Neural progenitor cell (in vitro differentiated cells): ENCODE data around the gene RASGRF2. TPM values are rescaled to one million over a fixed set of nuclear protein-coding genes. Genes with fewer than 3 reads are reported as not detected.

Experiments used
- DNase-seq: peaks from one replicate; pipeline ENCODE4 v3.0.0-alpha.2; 2016; ENCODE audit warnings: low spot score
- H2AFZ ChIP-seq: fragments of 200-600 bp; sonication (generic); replicated peaks from 2 replicates; pipeline ENCODE4 v1.6.1; 2016; ENCODE audit warnings: antibody characterized with exemption
- H3F3A ChIP-seq: fragments of 200-600 bp; sonication (generic); 2 replicates; pipeline ENCODE4 v1.6.1; 2016; ENCODE audit warnings: antibody characterized with exemption, low read depth
- H3K27ac ChIP-seq: fragments of 200-600 bp; sonication (generic); 2 replicates; pipeline ENCODE4 v1.5.1; 2016; ENCODE audit warnings: mild to moderate bottlenecking
- H3K27me3 ChIP-seq: fragments of 200-600 bp; sonication (generic); 2 replicates; pipeline ENCODE4 v1.6.1; 2016; ENCODE audit warnings: mild to moderate bottlenecking, moderate library complexity
- H3K36me3 ChIP-seq: fragments of 200-600 bp; sonication (generic); 2 replicates; pipeline ENCODE4 v1.5.1; 2016
- H3K4me1 ChIP-seq: fragments of 200-600 bp; sonication (generic); 2 replicates; pipeline ENCODE4 v1.6.1; 2016; ENCODE audit warnings: mixed run types
- H3K4me2 ChIP-seq: fragments of 200-600 bp; sonication (generic); 2 replicates; pipeline ENCODE4 v1.6.1; 2016
- H3K4me3 ChIP-seq: fragments of 200-600 bp; sonication (generic); 2 replicates; pipeline ENCODE4 v1.5.1; 2016
- H3K79me2 ChIP-seq: fragments of 200-600 bp; sonication (generic); 2 replicates; pipeline ENCODE4 v1.6.1; 2016; ENCODE audit warnings: low read depth
- H3K9ac ChIP-seq: fragments of 200-600 bp; sonication (generic); 2 replicates; pipeline ENCODE4 v1.6.1; 2016
- H3K9me3 ChIP-seq: fragments of 200-600 bp; sonication (generic); 2 replicates; pipeline ENCODE4 v1.5.1; 2016; ENCODE audit warnings: low read depth
- H4K20me1 ChIP-seq: fragments of 200-600 bp; sonication (generic); 2 replicates; pipeline ENCODE4 v1.6.1; 2016; ENCODE audit warnings: low read depth
- H3K27ac Mint-ChIP-seq: 3 replicates; pipeline ENCODE4 v1.8.0; 2021; ENCODE audit warnings: mixed read lengths
- H3K27me3 Mint-ChIP-seq: 2 replicates; pipeline ENCODE4 v1.8.0; 2022; ENCODE audit warnings: low read depth, mild to moderate bottlenecking, inconsistent platforms, moderate library complexity, mixed read lengths; ENCODE audit not compliant: insufficient read depth
- H3K36me3 Mint-ChIP-seq: 3 replicates; pipeline ENCODE4 v1.8.0; 2021; ENCODE audit warnings: mixed read lengths
- H3K4me1 Mint-ChIP-seq: 3 replicates; pipeline ENCODE4 v1.8.0; 2021; ENCODE audit warnings: mixed read lengths
- H3K4me3 Mint-ChIP-seq: 3 replicates; pipeline ENCODE4 v1.8.0; 2021; ENCODE audit warnings: mild to moderate bottlenecking, moderate library complexity, mixed read lengths
- H3K9me3 Mint-ChIP-seq: 3 replicates; pipeline ENCODE4 v1.8.0; 2020; ENCODE audit warnings: mixed read lengths
- CTCF ChIP-seq: fragments of 200-600 bp; sonication (generic); IDR thresholded peaks from 2 replicates; pipeline ENCODE4 v1.5.1; 2017; ENCODE audit warnings: antibody characterized with exemption, mild to moderate bottlenecking
- EZH2 ChIP-seq: fragments of 200-600 bp; sonication (generic); IDR thresholded peaks from 2 replicates; pipeline ENCODE4 v1.6.1; 2017; ENCODE audit warnings: antibody characterized with exemption, mild to moderate bottlenecking, moderate library complexity
- EZH2phosphoT487 ChIP-seq: fragments of 200-600 bp; sonication (generic); IDR thresholded peaks from 2 replicates; pipeline ENCODE4 v1.6.1; 2017; ENCODE audit warnings: antibody characterized with exemption
- total RNA-seq: library from RNA; depleted of rRNA; stranded (reverse); fragments of >200 nt; gene quantifications from 2 replicates; pipeline ENCODE4 v1.2.3, GENCODE V29; 2015; ENCODE audit warnings: low replicate concordance

Gene RASGRF2
- total RNA-seq, 1 donor from 2014 or later = 0.15 TPM

- Histone ChIP-seq H3K79me2 (no peaks in the 10 kb centered on the region), H3K27me3 (no peaks in the 10 kb centered on the region), H3K4me2 (no peak overlapping the region), H3K4me3 (no peak overlapping the region), H2AFZ (no peak overlapping the region), H3F3A (no peaks in the 10 kb centered on the region), H3K36me3 (no peaks in the 10 kb centered on the region), H3K9ac (no peak overlapping the region), H3K9me3 (no peaks in the 10 kb centered on the region), H3K27ac (no peak overlapping the region), H4K20me1 (peaks cover 15% of the 10 kb centered on the region), H3K4me1 (peaks cover 2% of the 10 kb centered on the region)
- Mint-ChIP-seq H3K27me3 (no peaks in the 10 kb centered on the region), H3K36me3 (peaks cover 14% of the 10 kb centered on the region), H3K4me1 (peaks cover 13% of the 10 kb centered on the region), H3K27ac (no peak overlapping the region), H3K9me3 (no peaks in the 10 kb centered on the region), H3K4me3 (no peak overlapping the region)
- DNase-seq = no peak
- TF ChIP-seq EZH2phosphoT487 = no peak
- no peak for TF ChIP-seq EZH2
Observed at GRCh38 chr5:81238460-81238859, 278.3 kb downstream of the RASGRF2 start.

GRCh38 chr5:81239613-81240012, 279.4 kb downstream of the RASGRF2 start:
- no peaks in the 10 kb centered on the region for H3F3A ChIP-seq

GRCh38 chr5:81241001-81241400, 280.8 kb downstream of the RASGRF2 start:
- Mint-ChIP-seq H3K27me3 (no peaks in the 10 kb centered on the region), H3K4me3 (no peak overlapping the region), H3K4me1 (no peaks in the 10 kb centered on the region), H3K27ac (no peak overlapping the region), H3K36me3 (peaks cover 24% of the 10 kb centered on the region), H3K9me3 (no peaks in the 10 kb centered on the region)
- no peak for DNase-seq
- no peaks in the 10 kb centered on the region for H3F3A ChIP-seq
- H3K4me2 ChIP-seq = no peak overlapping the region
- H3K4me3 ChIP-seq = no peak overlapping the region
- no peaks in the 10 kb centered on the region for H4K20me1 ChIP-seq
- no peak overlapping the region for H3K9ac ChIP-seq
- no peak overlapping the region for H2AFZ ChIP-seq
- H3K27ac ChIP-seq = no peak overlapping the region
- TF ChIP-seq CTCF (no peak), EZH2 (no peak), EZH2phosphoT487 (no peak)
- no peaks in the 10 kb centered on the region for H3K27me3 ChIP-seq
- no peaks in the 10 kb centered on the region for H3K36me3 ChIP-seq
- no peaks in the 10 kb centered on the region for H3K79me2 ChIP-seq
- no peaks in the 10 kb centered on the region for H3K9me3 ChIP-seq
- peaks cover 4% of the 10 kb centered on the region for H3K4me1 ChIP-seq

More at GRCh38 chr5:81239613-81240012, 279.4 kb downstream of the RASGRF2 start:
- Mint-ChIP-seq H3K36me3 (peaks cover 18% of the 10 kb centered on the region), H3K27ac (no peak overlapping the region), H3K4me1 (peaks cover 2% of the 10 kb centered on the region), H3K4me3 (no peak overlapping the region), H3K9me3 (no peaks in the 10 kb centered on the region), H3K27me3 (no peaks in the 10 kb centered on the region)
- no peak overlapping the region for H2AFZ ChIP-seq
- TF ChIP-seq CTCF (no peak), EZH2 (no peak), EZH2phosphoT487 (no peak)
- no peaks in the 10 kb centered on the region for H3K36me3 ChIP-seq
- H3K9me3 ChIP-seq = no peaks in the 10 kb centered on the region
- H3K9ac ChIP-seq = no peak overlapping the region
- H3K4me1 ChIP-seq = no peaks in the 10 kb centered on the region
- peaks cover 6% of the 10 kb centered on the region for H4K20me1 ChIP-seq
- H3K27ac ChIP-seq = no peak overlapping the region
- no peak overlapping the region for H3K4me2 ChIP-seq
- no peak overlapping the region for H3K4me3 ChIP-seq
- DNase-seq = no peak
- H3K27me3 ChIP-seq = no peaks in the 10 kb centered on the region
- no peaks in the 10 kb centered on the region for H3K79me2 ChIP-seq

- no peak overlapping the region for H3K4me3 Mint-ChIP-seq
- H3K9ac ChIP-seq = no peak overlapping the region
- no peak overlapping the region for H3K4me3 ChIP-seq
- no peaks in the 10 kb centered on the region for H3K9me3 Mint-ChIP-seq
- peaks cover 15% of the 10 kb centered on the region for H3K4me1 ChIP-seq
- TF ChIP-seq EZH2 = no peak
- no peak for TF ChIP-seq EZH2phosphoT487
- no peak for TF ChIP-seq CTCF
- no peak for DNase-seq
- H3K27me3 Mint-ChIP-seq = peaks cover 2% of the 10 kb centered on the region
- peaks cover 17% of the 10 kb centered on the region for H3K36me3 Mint-ChIP-seq
- no peaks in the 10 kb centered on the region for H3K79me2 ChIP-seq
- peaks cover 10% of the 10 kb centered on the region for H4K20me1 ChIP-seq
- peaks cover 8% of the 10 kb centered on the region for H3K4me1 Mint-ChIP-seq
- no peak overlapping the region for H3K4me2 ChIP-seq
- H2AFZ ChIP-seq = no peak overlapping the region
- no peak overlapping the region for H3K27ac Mint-ChIP-seq
- H3F3A ChIP-seq = peaks cover 5% of the 10 kb centered on the region
- H3K9me3 ChIP-seq = no peaks in the 10 kb centered on the region
- no peak overlapping the region for H3K27ac ChIP-seq
- H3K36me3 ChIP-seq = no peaks in the 10 kb centered on the region
- no peaks in the 10 kb centered on the region for H3K27me3 ChIP-seq
Observed at GRCh38 chr5:81241961-81242648, 281.9 kb downstream of the RASGRF2 start.
